IPS-15b (cell line): ENCODE measurements around the gene LHPP.

ENCODE experiments used
- H3K27me3 ChIP-seq: one replicate; pipeline ENCODE4 v1.6.1; 2013; ENCODE audit warnings: low read length; ENCODE audit not compliant: control insufficient read depth, insufficient read depth
- H3K36me3 ChIP-seq: one replicate; pipeline ENCODE4 v1.6.1; 2013; ENCODE audit warnings: low read length; ENCODE audit not compliant: control insufficient read depth, insufficient read depth
- H3K4me1 ChIP-seq: one replicate; pipeline ENCODE4 v1.6.1; 2013; ENCODE audit warnings: mild to moderate bottlenecking, low read length; ENCODE audit not compliant: control insufficient read depth, insufficient read depth
- H3K4me3 ChIP-seq: one replicate; pipeline ENCODE4 v1.5.1; 2013; ENCODE audit warnings: low read depth, low read length
- H3K9ac ChIP-seq: one replicate; pipeline ENCODE4 v1.6.1; 2013; ENCODE audit warnings: low read depth, mild to moderate bottlenecking, low read length
- H3K9me3 ChIP-seq: one replicate; pipeline ENCODE4 v1.6.1; 2013; ENCODE audit warnings: mild to moderate bottlenecking, low read length; ENCODE audit not compliant: control insufficient read depth, insufficient read depth

Gene LHPP

DNA sequence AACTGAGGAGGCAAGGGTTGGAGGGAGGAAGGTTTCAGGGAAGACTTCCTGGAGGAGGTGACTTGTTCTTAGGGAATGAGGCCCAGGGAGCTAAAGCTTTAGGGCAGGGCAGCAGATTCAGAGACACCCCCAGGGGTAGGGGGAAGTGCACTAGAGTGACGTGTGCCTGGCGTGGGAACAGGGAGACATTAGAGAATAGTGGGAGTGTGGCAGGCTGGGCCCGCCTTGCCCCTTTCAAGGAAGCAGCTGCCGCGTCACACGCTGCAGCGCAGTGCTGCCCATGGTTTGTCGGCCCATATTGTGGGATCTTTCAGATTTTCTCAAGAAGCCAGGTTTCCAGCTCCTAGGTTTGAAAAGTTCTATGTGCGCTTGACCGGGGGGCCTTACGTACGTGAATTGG lies 139.4 kb downstream of the LHPP start:
- no peaks in the 10 kb centered on the region for H3K9me3 ChIP-seq
- no peak overlapping the region for H3K9ac ChIP-seq
- H3K27me3 ChIP-seq, result no peaks in the 10 kb centered on the region
- no peak overlapping the region for H3K4me3 ChIP-seq
- H3K4me1 ChIP-seq, result no peaks in the 10 kb centered on the region
- no peaks in the 10 kb centered on the region for H3K36me3 ChIP-seq

DNA sequence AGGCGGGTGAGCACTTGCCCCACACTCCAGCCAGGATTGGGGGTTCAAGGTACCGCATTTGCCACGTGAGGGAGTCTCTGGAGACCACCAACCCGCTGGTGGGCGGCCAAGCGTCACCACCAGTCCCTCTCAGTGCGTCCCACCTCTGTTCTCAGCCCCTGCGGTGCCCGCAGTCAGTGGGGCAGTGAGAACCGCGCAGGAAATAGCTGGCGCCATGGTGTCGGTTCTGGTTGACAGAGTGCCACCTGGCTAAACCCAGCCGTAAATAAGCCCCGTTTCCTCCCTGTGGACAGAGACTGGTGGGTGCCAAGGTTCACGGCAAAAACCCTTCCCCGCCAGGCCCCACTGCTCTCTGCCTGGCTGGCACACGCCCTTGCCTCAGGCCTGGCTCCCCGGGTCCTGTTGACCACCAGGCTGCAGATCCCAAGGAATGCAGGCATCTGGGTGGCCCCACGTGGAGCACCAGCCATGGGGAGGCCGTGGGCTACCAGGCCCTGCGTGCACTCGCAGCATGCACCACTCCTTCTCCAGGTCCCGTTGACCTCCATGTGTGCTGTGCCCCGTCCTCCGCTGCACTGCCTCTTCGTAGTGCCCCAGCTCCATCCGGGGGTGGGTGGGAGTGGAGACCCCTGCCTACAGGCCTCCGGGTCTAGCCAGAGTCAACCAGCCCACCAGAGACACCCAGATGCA lies 140.0 kb downstream of the LHPP start:
- Histone ChIP-seq H3K4me1 (no peaks in the 10 kb centered on the region), H3K4me3 (no peak overlapping the region), H3K36me3 (no peaks in the 10 kb centered on the region), H3K27me3 (no peaks in the 10 kb centered on the region), H3K9me3 (no peaks in the 10 kb centered on the region), H3K9ac (no peak overlapping the region)

DNA sequence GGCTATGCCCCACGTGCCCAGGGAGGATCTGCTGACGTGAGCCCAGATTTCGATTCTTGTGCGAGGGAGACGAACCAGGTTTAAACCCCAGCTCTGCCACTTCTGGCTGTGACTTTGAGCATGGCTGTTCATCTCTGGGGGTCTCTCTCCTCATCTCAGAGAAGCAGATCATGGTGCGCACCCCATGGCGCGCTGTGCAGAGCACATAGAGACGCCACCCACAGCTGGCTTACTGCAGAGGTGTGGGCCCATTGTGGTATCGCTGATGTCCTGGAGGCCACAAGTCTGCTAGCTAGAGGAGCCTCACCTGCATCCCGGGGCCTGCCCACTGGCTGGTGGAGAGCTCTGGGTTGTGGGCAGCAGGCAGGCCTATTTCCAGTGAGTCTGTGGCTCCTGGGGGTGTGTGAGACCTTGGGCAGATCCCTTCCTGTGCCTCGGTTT lies 140.5 kb downstream of the LHPP start:
- H3K9ac ChIP-seq, result no peak overlapping the region
- H3K36me3 ChIP-seq, result no peaks in the 10 kb centered on the region

DNA sequence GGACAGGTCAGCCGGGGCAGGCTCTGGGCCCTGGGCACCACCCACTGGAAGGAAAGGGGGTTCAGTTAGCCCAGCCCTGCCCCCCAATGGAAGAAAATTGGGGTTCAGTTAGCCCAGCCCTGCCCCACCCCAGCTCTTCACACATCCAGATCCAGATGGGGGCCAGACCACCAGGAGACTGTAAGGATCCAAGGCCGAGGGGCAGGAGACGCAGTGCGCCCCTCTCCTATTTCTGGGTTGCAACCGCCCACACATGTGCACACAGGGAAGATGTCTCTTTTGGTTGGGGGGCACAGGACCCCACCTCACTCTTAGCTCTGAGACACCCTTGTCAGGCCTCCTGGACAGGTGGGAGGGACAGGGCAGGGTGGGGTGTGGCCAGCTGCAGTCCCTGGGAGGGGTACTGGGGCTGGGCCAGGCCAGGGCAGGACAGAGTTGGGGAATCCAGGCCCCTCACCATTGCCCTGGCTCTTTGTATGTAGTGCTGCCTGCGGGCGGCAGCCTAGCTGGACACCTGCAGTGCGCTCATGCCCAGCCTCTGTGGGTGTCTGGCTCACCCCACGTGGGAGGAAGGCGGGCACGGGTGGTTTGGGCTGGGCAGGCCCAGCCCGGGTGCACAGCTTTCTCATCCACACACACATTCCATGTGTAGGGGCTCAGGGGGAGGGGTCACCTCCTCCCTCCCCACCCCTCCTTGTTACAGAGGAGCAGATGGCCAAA lies 141.2 kb downstream of the LHPP start:
- H3K9ac ChIP-seq, result no peak overlapping the region
- no peaks in the 10 kb centered on the region for H3K27me3 ChIP-seq
- H3K36me3 ChIP-seq, result no peaks in the 10 kb centered on the region
- no peaks in the 10 kb centered on the region for H3K4me1 ChIP-seq
- H3K9me3 ChIP-seq, result no peaks in the 10 kb centered on the region
- no peak overlapping the region for H3K4me3 ChIP-seq

More for the DNA sequence above, 140.5 kb downstream of the LHPP start:
- Histone ChIP-seq H3K27me3 (no peaks in the 10 kb centered on the region), H3K4me3 (no peak overlapping the region), H3K9me3 (no peaks in the 10 kb centered on the region), H3K4me1 (no peaks in the 10 kb centered on the region)

DNA sequence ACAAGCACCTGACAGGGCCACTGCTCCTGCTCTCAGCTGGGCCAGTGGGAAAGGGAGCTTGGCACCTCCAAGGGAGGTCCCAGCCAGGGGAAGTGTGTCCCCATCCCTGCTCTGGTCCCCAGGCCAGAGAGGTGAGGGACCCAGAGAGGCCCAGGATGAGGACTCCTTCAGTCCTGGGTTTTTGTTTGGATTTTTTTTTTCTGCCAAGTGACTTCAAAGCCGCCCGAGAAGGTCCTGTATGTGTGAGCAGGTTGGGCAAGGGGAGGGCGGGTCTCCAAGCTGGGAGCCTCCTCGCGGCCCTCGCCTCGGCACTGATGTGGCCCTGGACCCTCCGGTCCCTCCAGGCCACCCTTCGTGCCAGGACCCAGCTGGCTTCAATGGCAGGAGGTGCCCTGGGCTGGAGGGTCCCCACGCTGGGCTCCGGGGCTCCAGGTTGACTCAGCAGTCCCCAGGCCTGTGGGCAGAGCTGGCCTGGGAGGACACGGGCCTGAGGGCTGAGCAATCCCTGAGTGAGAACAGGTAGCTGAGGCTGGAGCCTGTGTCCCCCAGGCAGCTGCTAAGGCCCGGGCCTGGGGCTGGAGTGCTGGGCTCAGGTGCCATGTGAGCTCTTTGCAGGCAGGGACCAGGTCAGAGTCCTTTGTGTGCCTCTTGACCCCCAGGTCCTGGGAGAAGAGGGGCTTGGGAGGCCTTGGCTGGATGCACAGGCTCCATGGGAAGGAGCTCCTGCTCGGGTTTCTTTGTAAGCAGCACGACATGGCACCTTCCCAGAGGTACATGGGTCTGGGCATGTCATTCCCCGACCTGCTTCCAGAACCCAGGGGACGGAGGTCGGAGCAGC lies 142.0 kb downstream of the LHPP start:
- no peak overlapping the region for H3K4me3 ChIP-seq
- H3K4me1 ChIP-seq, result no peaks in the 10 kb centered on the region
- no peaks in the 10 kb centered on the region for H3K27me3 ChIP-seq
- H3K36me3 ChIP-seq, result no peaks in the 10 kb centered on the region
- no peak overlapping the region for H3K9ac ChIP-seq
- no peaks in the 10 kb centered on the region for H3K9me3 ChIP-seq

DNA sequence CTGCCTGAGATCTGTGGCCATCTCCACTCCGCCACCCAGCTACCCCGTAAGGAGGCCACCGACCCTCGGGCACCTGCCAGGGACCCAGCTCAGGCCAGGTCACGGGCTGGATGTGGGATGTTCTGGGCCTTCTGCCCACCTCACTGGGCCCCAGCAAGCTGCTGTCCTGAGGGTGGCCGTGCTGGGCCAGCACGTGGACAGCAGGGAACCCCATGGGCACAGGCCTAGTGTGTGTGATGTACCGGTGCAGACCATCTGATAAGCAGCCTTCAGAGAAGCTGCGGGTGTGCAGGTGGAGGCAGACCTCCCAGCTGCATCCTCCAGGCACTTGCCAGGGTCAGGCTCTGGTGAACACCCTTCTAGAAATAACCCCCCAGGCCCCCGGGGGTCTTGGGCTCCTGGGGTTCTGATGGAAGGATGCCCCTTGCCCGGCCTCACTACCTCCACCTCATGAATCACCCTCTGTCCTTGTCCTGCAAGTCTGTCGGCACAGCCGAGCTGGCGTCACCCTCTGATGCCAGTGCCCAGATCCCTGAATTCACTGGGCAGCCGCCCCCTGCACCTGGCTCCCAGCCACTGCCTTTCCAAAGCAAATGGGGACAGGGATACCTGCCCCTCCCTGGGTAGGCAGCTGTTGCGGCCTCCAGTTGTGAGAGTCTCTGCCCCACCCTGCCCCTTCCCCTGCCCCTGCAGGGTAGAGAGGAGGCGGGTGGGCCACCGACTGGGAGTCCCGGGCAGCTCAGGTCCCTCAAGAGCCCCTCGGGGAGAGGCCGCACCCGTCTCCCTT lies 142.8 kb downstream of the LHPP start:
- Histone ChIP-seq H3K4me3 (no peak overlapping the region), H3K4me1 (no peaks in the 10 kb centered on the region), H3K27me3 (no peaks in the 10 kb centered on the region), H3K36me3 (no peaks in the 10 kb centered on the region), H3K9me3 (no peaks in the 10 kb centered on the region), H3K9ac (no peak overlapping the region)

DNA sequence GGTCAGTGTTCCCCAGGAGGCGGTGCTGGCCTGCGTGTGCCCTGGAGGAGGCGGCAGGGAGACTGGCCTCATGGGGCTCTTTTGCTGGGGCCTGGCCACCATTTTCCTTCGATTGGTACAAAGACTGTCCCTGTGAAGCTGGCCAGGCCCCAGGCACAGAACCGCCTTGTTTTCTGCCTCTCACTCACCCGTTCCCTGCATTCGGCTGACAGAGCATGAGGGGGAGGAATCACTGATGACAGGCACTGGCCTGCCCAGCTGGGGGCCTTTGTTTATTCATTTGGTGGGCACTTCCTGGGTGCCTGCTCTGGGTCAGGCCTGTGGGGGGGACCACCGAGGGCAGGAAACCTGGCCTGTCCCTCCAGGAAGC lies 143.4 kb downstream of the LHPP start:
- Histone ChIP-seq H3K4me1 (no peaks in the 10 kb centered on the region), H3K4me3 (no peak overlapping the region), H3K27me3 (no peaks in the 10 kb centered on the region), H3K9ac (no peak overlapping the region), H3K9me3 (no peaks in the 10 kb centered on the region), H3K36me3 (no peaks in the 10 kb centered on the region)

DNA sequence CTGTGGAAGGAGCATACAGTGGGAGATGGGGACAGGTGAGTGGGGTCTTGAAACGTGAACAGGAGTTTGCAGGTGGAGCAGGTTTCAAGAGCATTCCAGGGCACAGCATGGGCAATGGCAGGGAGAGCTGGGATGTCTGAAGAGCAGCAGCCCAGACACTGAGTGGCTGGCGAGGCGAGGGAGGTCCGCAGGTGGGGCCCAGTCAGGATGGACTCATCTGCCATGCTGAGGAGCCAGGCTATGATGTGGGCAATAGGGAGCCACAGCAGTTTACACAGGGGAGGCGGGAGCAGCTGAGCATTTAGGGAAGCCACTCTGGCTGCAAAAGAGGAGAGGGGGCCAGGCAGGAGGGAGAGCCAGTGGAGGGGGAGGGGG lies 143.8 kb downstream of the LHPP start:
- Histone ChIP-seq H3K9ac (no peak overlapping the region), H3K4me1 (no peaks in the 10 kb centered on the region), H3K36me3 (no peaks in the 10 kb centered on the region), H3K27me3 (no peaks in the 10 kb centered on the region), H3K4me3 (no peak overlapping the region), H3K9me3 (no peaks in the 10 kb centered on the region)

DNA sequence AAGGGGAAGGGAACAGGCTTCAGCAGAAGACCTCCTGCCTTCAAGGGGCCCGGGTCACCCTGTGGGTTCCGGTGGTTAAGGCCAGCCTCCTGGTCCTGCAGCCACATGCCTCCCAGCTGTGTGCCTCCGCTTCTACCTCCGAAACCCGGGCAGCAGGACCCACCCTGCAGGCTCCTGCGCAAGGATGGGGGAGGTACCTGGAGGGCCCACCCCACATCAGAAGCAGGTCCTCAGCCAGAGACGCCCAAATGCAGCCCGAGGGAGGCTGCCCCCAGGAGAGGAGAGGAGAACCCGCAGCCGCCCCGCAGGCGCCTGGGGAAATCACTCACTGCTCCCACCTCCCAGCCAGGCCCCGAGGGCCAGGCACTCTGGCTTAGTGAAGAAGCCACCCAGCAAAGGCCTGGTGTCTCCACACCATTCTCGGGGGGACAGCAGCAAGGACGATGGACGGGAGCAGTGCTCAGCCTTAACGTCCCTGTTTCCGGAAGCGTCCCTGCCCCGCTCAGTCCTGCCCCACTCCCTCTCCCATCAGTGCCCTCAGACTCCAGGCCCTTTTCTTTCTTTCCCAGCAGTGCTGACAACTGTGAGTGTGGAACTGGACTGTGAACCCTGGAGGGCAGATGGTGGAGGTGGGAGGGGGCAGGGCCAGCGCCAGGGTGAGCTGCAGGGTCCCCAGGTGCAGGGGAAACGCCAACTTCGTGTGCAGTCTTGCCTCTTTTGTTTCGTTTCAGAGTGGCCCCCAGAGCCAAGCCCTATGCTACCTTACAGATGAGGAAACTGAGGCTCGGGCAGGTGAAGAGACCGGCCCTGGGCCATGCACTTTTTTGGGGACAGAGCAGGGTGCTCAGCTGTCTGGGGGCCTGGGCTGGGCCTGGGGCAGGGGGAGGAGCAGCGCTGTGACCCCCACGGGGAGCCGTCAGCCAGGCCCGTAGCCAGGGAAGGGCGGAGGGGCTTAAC lies 144.5 kb downstream of the LHPP start:
- Histone ChIP-seq H3K9ac (peak overlapping the region; percentile 24), H3K9me3 (no peaks in the 10 kb centered on the region), H3K4me3 (no peak overlapping the region), H3K4me1 (no peaks in the 10 kb centered on the region), H3K27me3 (no peaks in the 10 kb centered on the region), H3K36me3 (no peaks in the 10 kb centered on the region)

DNA sequence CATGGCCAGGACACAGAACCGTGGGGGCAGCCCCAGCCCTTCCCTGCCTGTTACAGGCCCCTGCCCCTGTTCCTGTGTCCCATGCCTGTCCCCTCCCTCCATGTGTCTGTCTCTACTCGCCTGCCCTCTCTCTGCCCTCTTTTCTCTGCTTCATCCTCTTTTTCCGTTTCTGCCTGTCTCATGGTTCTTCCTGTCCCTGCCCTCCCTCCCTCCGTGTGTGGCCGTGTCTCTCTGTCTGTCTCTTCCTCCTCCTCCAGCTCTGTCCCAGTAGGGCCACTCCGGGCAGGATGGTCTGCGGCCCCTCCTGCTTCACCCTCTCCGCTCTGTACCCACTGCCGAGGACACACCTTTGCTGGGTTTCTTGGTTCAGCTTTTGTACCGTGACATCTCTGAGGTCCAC lies 145.2 kb downstream of the LHPP start:
- Histone ChIP-seq H3K4me1 (no peaks in the 10 kb centered on the region), H3K4me3 (no peak overlapping the region), H3K27me3 (no peaks in the 10 kb centered on the region), H3K9me3 (no peaks in the 10 kb centered on the region), H3K9ac (peak overlapping the region; percentile 24), H3K36me3 (no peaks in the 10 kb centered on the region)
